HepG2 (cell line): ENCODE data around the gene SSNA1. TPM values are rescaled to one million over a fixed set of nuclear protein-coding genes. Genes with fewer than 3 reads are reported as not detected.

ENCODE experiments used
- AGO2 ChIP-seq: fragments of 200-400 bp; formaldehyde crosslinking; optimal IDR thresholded peaks from 2 replicates; pipeline ENCODE3; 2017; ENCODE audit warnings: mild to moderate bottlenecking, low read depth, low read length, moderate library complexity
- AKAP8 ChIP-seq: sonication (generic); formaldehyde crosslinking; IDR thresholded peaks from 2 replicates; pipeline ENCODE4 v1.5.1; 2020; ENCODE audit warnings: mild to moderate bottlenecking, missing genetic modification reagents
- ATF5 ChIP-seq: sonication (generic); formaldehyde crosslinking; IDR thresholded peaks from 2 replicates; pipeline ENCODE4 v1.4.0; 2020; ENCODE audit warnings: mild to moderate bottlenecking, low read depth, missing genetic modification reagents
- FOXJ3 ChIP-seq: sonication (generic); formaldehyde crosslinking; IDR thresholded peaks from 2 replicates; pipeline ENCODE4 v1.4.0; 2020; ENCODE audit warnings: missing genetic modification reagents, mild to moderate bottlenecking, borderline replicate concordance
- FOXO1 ChIP-seq: sonication (generic); formaldehyde crosslinking; IDR thresholded peaks from 2 replicates; pipeline ENCODE4 v1.4.0; 2020; ENCODE audit warnings: missing genetic modification reagents
- GATA4 ChIP-seq: sonication (generic); IDR thresholded peaks from 2 replicates; pipeline ENCODE4 v1.6.1; 2016; ENCODE audit warnings: antibody characterized with exemption, low read depth, borderline replicate concordance
- MYNN ChIP-seq: sonication (generic); formaldehyde crosslinking; IDR thresholded peaks from 2 replicates; pipeline ENCODE4 v1.4.0; 2020; ENCODE audit warnings: mild to moderate bottlenecking, low read depth, missing genetic modification reagents
- NCOA5 ChIP-seq: sonication (generic); formaldehyde crosslinking; IDR thresholded peaks from 2 replicates; pipeline ENCODE4 v1.4.0; 2020; ENCODE audit warnings: missing genetic modification reagents
- NONO ChIP-seq, 2 experiments: fragments of 450-650 bp in 1 of 2; sonication (generic) in 1 of 2; formaldehyde crosslinking in 1 of 2; IDR thresholded peaks in 1 of 2; conservative IDR thresholded peaks in 1 of 2; 2 replicates each; pipeline versions ENCODE4 v1.6.1 to v1.8.0; 2017 to 2022; ENCODE audit warnings: mild to moderate bottlenecking in 1 of 2, missing genetic modification reagents in 1 of 2, moderate library complexity in 1 of 2
- PHF20 ChIP-seq: sonication (generic); formaldehyde crosslinking; IDR thresholded peaks from 2 replicates; pipeline ENCODE4 v1.5.0; 2020; ENCODE audit warnings: mild to moderate bottlenecking, missing genetic modification reagents
- SOX13 ChIP-seq, 3 experiments: fragments of 450-650 bp in 1 of 3; sonication (generic) in 1 of 3; formaldehyde crosslinking in 1 of 3; IDR thresholded peaks in 2 of 3; conservative IDR thresholded peaks in 1 of 3; 2 replicates each; pipeline versions ENCODE4 v1.5.0 to v1.6.1; 2016 to 2020; ENCODE audit warnings: antibody characterized with exemption in 1 of 3, mild to moderate bottlenecking in 1 of 3, missing compliant biosample characterization in 1 of 3, missing genetic modification reagents in 1 of 3, moderate library complexity in 1 of 3
- ZFP37 ChIP-seq: sonication (generic); formaldehyde crosslinking; IDR thresholded peaks from 2 replicates; pipeline ENCODE4 v1.4.0; 2020; ENCODE audit warnings: missing genetic modification reagents, borderline replicate concordance
- ZKSCAN1 ChIP-seq: fragments of 150-350 bp; IDR thresholded peaks from 2 replicates; pipeline ENCODE4 v1.6.1; 2014; ENCODE audit warnings: low read length
- ZNF224 ChIP-seq: sonication (generic); formaldehyde crosslinking; IDR thresholded peaks from 2 replicates; pipeline ENCODE4 v1.5.0; 2020; ENCODE audit warnings: mild to moderate bottlenecking, missing genetic modification reagents
- ZNF343 ChIP-seq: sonication (generic); formaldehyde crosslinking; IDR thresholded peaks from 2 replicates; pipeline ENCODE4 v1.4.0; 2020; ENCODE audit warnings: mild to moderate bottlenecking, missing genetic modification reagents
- ZNF660 ChIP-seq: sonication (generic); formaldehyde crosslinking; IDR thresholded peaks from 2 replicates; pipeline ENCODE4 v1.5.1; 2020; ENCODE audit warnings: mild to moderate bottlenecking, low read depth, missing genetic modification reagents, borderline replicate concordance
- ZNF777 ChIP-seq: sonication (generic); formaldehyde crosslinking; IDR thresholded peaks from 2 replicates; pipeline ENCODE4 v1.4.0; 2020; ENCODE audit warnings: missing genetic modification reagents
- ZSCAN12 ChIP-seq: sonication (generic); formaldehyde crosslinking; IDR thresholded peaks from 2 replicates; pipeline ENCODE4 v1.9.0; 2021; ENCODE audit warnings: mild to moderate bottlenecking, missing genetic modification reagents
- polyA plus RNA-seq, 8 experiments: library from polyadenylated mRNA; depleted of rRNA in 3 of 8; stranded (reverse) in 7 of 8; unstranded in 1 of 8; fragments of >200 nt; fragmentation: Illumina TruSeq in 4 of 8; extraction: Trizol in 4 of 8; gene quantifications; 2 replicates each; pipeline versions ENCODE4 v1.2.1 to v1.2.3, GENCODE V29; 2011 to 2016; ENCODE audit warnings: low read depth in 4 of 8, missing spikeins in 1 of 8, mixed read lengths in 1 of 8; ENCODE audit not compliant: insufficient read depth in 1 of 8
- total RNA-seq, 5 experiments: library from RNA; depleted of rRNA; stranded (reverse); fragments of >200 nt; fragmentation: Illumina TruSeq; extraction: Trizol; gene quantifications; 2 replicates each; pipeline ENCODE4 v1.2.3, GENCODE V29; 2016; ENCODE audit warnings: low read depth in 1 of 5
- TF ChIP-seq, protein P1 (sequence below): IDR thresholded peaks from 2 replicates; pipeline ENCODE4 v1.6.1; 2016; ENCODE audit warnings: low read depth, control low read depth
- TF ChIP-seq, protein P2 (sequence below): IDR thresholded peaks from 2 replicates; pipeline ENCODE4 v1.6.1; 2016; ENCODE audit warnings: missing biosample characterization, missing genetic modification reagents, low read depth
- TF ChIP-seq, protein P3 (sequence below): sonication (generic); formaldehyde crosslinking; IDR thresholded peaks from 2 replicates; pipeline ENCODE4 v1.4.0; 2020; ENCODE audit warnings: missing genetic modification reagents, borderline replicate concordance
- TF ChIP-seq, protein P4 (sequence below): sonication (generic); formaldehyde crosslinking; IDR thresholded peaks from 2 replicates; pipeline ENCODE4 v1.8.1; 2022; ENCODE audit warnings: mild to moderate bottlenecking, missing genetic modification reagents

Gene SSNA1
- total and polyA plus RNA-seq, 2 of the 13 experiments (the other 11 are each of a cell fraction or from before 2014, with no cell fraction given) = 35.9 to 49.4 TPM

GRCh38 chr9:137235424-137236237 is 47.2 kb downstream of the SSNA1 start (continued):
- no peak for TF ChIP-seq AKAP8 (CRISPR knock-in tag)
- no peak for TF ChIP-seq NONO (IDR thresholded peaks at IDR 0.05)
- no peak for TF ChIP-seq NONO (CRISPR knock-in tag; conservative IDR thresholded peaks at IDR 0.05)
- TF ChIP-seq, protein P1, sequence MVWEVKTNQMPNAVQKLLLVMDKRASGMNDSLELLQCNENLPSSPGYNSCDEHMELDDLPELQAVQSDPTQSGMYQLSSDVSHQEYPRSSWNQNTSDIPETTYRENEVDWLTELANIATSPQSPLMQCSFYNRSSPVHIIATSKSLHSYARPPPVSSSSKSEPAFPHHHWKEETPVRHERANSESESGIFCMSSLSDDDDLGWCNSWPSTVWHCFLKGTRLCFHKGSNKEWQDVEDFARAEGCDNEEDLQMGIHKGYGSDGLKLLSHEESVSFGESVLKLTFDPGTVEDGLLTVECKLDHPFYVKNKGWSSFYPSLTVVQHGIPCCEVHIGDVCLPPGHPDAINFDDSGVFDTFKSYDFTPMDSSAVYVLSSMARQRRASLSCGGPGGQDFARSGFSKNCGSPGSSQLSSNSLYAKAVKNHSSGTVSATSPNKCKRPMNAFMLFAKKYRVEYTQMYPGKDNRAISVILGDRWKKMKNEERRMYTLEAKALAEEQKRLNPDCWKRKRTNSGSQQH (CRISPR knock-in tag) = no peak
- TF ChIP-seq, protein P2, sequence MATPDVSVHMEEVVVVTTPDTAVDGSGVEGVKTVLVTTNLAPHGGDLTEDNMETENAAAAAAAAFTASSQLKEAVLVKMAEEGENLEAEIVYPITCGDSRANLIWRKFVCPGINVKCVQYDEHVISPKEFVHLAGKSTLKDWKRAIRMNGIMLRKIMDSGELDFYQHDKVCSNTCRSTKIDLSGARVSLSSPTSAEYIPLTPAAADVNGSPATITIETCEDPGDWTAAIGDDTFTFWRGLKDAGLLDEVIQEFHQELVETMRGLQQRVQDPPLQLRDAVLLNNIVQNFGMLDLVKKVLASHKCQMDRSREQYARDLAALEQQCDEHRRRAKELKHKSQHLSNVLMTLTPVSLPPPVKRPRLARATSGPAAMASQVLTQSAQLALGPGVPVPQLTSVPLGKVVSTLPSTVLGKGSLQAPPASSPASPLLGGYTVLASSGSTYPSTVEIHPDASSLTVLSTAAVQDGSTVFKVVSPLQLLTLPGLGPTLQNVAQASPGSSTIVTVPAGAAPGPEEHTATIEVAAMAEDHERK (CRISPR knock-in tag) = no peak
- TF ChIP-seq ZSCAN12 (CRISPR knock-in tag) = no peak
- TF ChIP-seq MYNN (CRISPR knock-in tag) = no peak
- TF ChIP-seq ZKSCAN1 = no peak
- no peak for TF ChIP-seq SOX13 (IDR thresholded peaks at IDR 0.05)
- TF ChIP-seq SOX13 (CRISPR knock-in tag; conservative IDR thresholded peaks at IDR 0.05 in 1 of 2, IDR thresholded peaks at IDR 0.05 in 1 of 2) = no peak
- TF ChIP-seq AGO2 = peak; percentile 42
- TF ChIP-seq ZFP37 (CRISPR knock-in tag) = peak; percentile 57; the same call in 1 of the 2 replicates
- TF ChIP-seq, protein P3, sequence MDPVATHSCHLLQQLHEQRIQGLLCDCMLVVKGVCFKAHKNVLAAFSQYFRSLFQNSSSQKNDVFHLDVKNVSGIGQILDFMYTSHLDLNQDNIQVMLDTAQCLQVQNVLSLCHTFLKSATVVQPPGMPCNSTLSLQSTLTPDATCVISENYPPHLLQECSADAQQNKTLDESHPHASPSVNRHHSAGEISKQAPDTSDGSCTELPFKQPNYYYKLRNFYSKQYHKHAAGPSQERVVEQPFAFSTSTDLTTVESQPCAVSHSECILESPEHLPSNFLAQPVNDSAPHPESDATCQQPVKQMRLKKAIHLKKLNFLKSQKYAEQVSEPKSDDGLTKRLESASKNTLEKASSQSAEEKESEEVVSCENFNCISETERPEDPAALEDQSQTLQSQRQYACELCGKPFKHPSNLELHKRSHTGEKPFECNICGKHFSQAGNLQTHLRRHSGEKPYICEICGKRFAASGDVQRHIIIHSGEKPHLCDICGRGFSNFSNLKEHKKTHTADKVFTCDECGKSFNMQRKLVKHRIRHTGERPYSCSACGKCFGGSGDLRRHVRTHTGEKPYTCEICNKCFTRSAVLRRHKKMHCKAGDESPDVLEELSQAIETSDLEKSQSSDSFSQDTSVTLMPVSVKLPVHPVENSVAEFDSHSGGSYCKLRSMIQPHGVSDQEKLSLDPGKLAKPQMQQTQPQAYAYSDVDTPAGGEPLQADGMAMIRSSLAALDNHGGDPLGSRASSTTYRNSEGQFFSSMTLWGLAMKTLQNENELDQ = no peak
- no peak; the same call in 1 of the 2 replicates for TF ChIP-seq ZNF777 (CRISPR knock-in tag)
- TF ChIP-seq ZNF660 = no peak
- TF ChIP-seq FOXJ3 = no peak
- no peak; the same call in 1 of the 2 replicates for TF ChIP-seq ZNF343 (CRISPR knock-in tag)
- TF ChIP-seq ZNF224 = no peak; the same call in 1 of the 2 replicates
- TF ChIP-seq ATF5 (CRISPR knock-in tag) = no peak
- TF ChIP-seq GATA4 = no peak
- no peak; the same call in 1 of the 2 replicates for TF ChIP-seq PHF20 (CRISPR knock-in tag)
- TF ChIP-seq, protein P4, sequence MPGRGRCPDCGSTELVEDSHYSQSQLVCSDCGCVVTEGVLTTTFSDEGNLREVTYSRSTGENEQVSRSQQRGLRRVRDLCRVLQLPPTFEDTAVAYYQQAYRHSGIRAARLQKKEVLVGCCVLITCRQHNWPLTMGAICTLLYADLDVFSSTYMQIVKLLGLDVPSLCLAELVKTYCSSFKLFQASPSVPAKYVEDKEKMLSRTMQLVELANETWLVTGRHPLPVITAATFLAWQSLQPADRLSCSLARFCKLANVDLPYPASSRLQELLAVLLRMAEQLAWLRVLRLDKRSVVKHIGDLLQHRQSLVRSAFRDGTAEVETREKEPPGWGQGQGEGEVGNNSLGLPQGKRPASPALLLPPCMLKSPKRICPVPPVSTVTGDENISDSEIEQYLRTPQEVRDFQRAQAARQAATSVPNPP (CRISPR knock-in tag) = no peak
- no peak for TF ChIP-seq NCOA5 (CRISPR knock-in tag)
- TF ChIP-seq FOXO1 (CRISPR knock-in tag) = no peak
